Natural killer cell (primary cell): ENCODE results near the gene TMEM107. TPM values are rescaled to one million over a fixed set of nuclear protein-coding genes. Genes with fewer than 3 reads are reported as not detected.
A peak's percentile ranks its signal among the peaks of the same experiment; 100 is the strongest.
"Not testable (repeated sequence)": the region's sequence is repeated elsewhere in the genome, so short reads cannot be mapped to it uniquely, and the experiment has no call there.

Experiments used
- ATAC-seq, 3 donors: fragments of 150-1000 bp in 2 of 3; fragments of 200-7000 bp in 1 of 3; cut with Tn5 transposase; 1 replicate in 1 of 3; 2 replicates in 2 of 3; pipeline ENCODE4 v1.10.0; 2021; ENCODE audit warnings: mild to moderate bottlenecking in 2 of 3, moderate library complexity in 2 of 3
- DNase-seq, 2 donors: peaks; one replicate each; pipeline versions ENCODE4 v3.0.0 to v3.0.0-alpha.2; 2013 to 2021; ENCODE audit warnings: mixed read lengths in 1 of 2
- H3K27ac ChIP-seq: one replicate; pipeline ENCODE4 v1.5.1; 2013; ENCODE audit warnings: mild to moderate bottlenecking, low read length
- H3K27me3 ChIP-seq: one replicate; pipeline ENCODE4 v1.6.1; 2013; ENCODE audit warnings: low read length; ENCODE audit not compliant: control insufficient read depth, insufficient read depth
- H3K36me3 ChIP-seq: one replicate; pipeline ENCODE4 v1.6.1; 2013; ENCODE audit warnings: low read length; ENCODE audit not compliant: control insufficient read depth, insufficient read depth
- H3K4me1 ChIP-seq: one replicate; pipeline ENCODE4 v1.6.1; 2013; ENCODE audit warnings: low read length; ENCODE audit not compliant: control insufficient read depth, insufficient read depth
- H3K4me3 ChIP-seq: one replicate; pipeline ENCODE4 v1.5.1; 2013; ENCODE audit warnings: low read length
- H3K9me3 ChIP-seq: one replicate; pipeline ENCODE4 v1.6.1; 2013; ENCODE audit warnings: low read length; ENCODE audit not compliant: control insufficient read depth, insufficient read depth
- H3K27ac Mint-ChIP-seq, 2 donors: one replicate each; pipeline ENCODE4 v1.8.0; 2022; ENCODE audit warnings: mild to moderate bottlenecking in 2 of 2, mixed read lengths in 2 of 2, moderate library complexity in 1 of 2
- H3K27me3 Mint-ChIP-seq, 2 donors: one replicate each; pipeline ENCODE4 v1.8.0; 2022; ENCODE audit warnings: low read depth in 2 of 2, mixed read lengths in 2 of 2
- H3K36me3 Mint-ChIP-seq: one replicate; pipeline ENCODE4 v1.8.0; 2022; ENCODE audit warnings: mixed read lengths
- H3K4me1 Mint-ChIP-seq, 2 donors: one replicate each; pipeline ENCODE4 v1.8.0; 2022; ENCODE audit warnings: mixed read lengths in 2 of 2
- H3K4me3 Mint-ChIP-seq: one replicate; pipeline ENCODE4 v1.8.0; 2022; ENCODE audit warnings: mild to moderate bottlenecking, moderate library complexity, mixed read lengths
- H3K9me3 Mint-ChIP-seq, 2 donors: one replicate each; pipeline ENCODE4 v1.8.0; 2022; ENCODE audit warnings: mixed read lengths in 2 of 2
- WGBS: methylation state at CpG from one replicate; pipeline ENCODE4 v1.1.7; 2013; ENCODE audit warnings: missing lambda C conversion rate; ENCODE audit not compliant: insufficient coverage; 5-methylcytosine and 5-hydroxymethylcytosine counted together
- intact Hi-C: fragments of 100-400 bp; cut with micrococcal nuclease; formaldehyde crosslinking; loops from one replicate; pipeline ENCODE4 v1.14.2; 2022
- total RNA-seq, 4 donors: library from RNA; stranded (reverse); fragments of 120-200 nt in 1 of 4; gene quantifications; one replicate each; pipeline versions ENCODE4 v1.2.3 to v1.2.4, GENCODE V29; 2013 to 2022
- TF ChIP-seq, protein P1 (sequence below): fragments of 200-600 bp; IDR thresholded peaks from one replicate; pipeline ENCODE4 v1.8.0; 2022; ENCODE audit warnings: antibody characterized with exemption

Gene TMEM107
- total RNA-seq, 3 donors from 2014 or later (not counting 1 experiment from before 2014, with no cell fraction given), result 48.9 to 101 (median 96.1) TPM

DNA sequence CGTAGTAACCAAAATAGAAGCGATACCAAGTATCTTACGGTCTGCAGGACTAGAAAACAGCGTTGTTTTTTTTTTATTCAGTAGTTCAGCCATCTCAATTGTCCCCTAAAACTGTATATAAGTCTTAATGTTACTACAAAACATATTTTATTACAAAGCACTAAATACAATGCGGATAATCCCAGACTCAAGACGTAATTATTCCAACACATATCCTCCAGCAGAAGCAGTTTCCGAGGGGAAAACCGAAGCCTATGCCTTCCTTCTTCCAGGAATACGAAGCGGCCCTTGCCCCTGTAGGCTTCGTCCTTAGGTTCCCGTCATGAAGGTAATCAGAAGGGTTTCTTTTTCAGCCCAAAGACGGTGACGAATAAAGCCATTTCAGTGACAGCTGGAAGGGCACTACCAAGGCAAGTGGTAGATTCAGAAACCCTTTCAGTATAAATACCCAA is 2.3 kb downstream of the TMEM107 start:
- intact Hi-C loops, result loop anchor here (2.0 to 5.0 kb wide), 3 partner anchors 13 to 37 kb away; no protein-coding TSS in a partner anchor

DNA sequence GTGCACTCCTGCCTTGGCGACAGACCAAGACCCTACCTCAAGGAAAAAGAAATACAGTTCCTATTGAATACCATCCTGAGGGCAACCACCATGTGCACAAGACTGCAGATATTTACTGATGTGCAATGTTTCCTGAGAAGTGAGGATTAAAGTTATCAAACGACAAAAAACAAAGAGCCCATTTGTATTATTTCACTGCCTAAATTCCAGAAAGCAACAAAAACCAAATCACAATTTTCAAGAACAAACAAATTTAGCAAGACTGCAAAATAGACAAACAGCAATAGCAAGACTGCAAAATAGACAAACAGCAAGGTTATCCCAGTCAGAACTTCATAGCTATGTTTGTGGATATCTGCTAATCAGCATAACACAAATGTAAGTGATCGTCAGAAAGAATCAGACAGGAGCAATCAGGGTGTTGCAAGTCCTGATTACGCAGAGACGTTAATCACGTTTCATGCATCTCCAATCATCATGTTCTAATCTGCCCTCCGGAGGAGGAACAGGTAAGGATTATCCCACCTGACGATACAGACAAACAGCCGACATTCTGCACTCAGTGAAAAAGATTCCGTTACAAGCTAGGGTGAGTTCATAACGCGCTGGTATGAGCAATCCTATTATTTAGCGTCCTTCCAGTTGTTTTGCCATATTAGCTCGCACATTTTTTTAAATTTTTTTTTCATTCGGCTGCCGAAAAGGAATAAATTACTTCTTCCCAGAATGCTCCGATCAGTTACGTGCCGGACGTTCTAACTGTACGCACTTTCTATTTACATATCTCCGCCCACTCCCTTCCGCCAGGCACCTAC is 2.9 kb downstream of the TMEM107 start:
- intact Hi-C loops, result loop anchor here (2.0 to 5.0 kb wide), 3 partner anchors 14 to 36 kb away; no protein-coding TSS in a partner anchor
- H3K27ac ChIP-seq, result peak overlapping the region; percentile 98
- no peaks in the 10 kb centered on the region for H3K36me3 Mint-ChIP-seq
- no peaks in the 10 kb centered on the region for H3K36me3 ChIP-seq
- under 1% methylated on average over 22 of the region's 23 CpGs for WGBS
- H3K4me1 ChIP-seq, result peaks cover 47% of the 10 kb centered on the region
- peak overlapping the region; percentile 49 for H3K4me3 ChIP-seq
- peak overlapping the region; percentile 90 for H3K4me3 Mint-ChIP-seq
- TF ChIP-seq, protein P1, sequence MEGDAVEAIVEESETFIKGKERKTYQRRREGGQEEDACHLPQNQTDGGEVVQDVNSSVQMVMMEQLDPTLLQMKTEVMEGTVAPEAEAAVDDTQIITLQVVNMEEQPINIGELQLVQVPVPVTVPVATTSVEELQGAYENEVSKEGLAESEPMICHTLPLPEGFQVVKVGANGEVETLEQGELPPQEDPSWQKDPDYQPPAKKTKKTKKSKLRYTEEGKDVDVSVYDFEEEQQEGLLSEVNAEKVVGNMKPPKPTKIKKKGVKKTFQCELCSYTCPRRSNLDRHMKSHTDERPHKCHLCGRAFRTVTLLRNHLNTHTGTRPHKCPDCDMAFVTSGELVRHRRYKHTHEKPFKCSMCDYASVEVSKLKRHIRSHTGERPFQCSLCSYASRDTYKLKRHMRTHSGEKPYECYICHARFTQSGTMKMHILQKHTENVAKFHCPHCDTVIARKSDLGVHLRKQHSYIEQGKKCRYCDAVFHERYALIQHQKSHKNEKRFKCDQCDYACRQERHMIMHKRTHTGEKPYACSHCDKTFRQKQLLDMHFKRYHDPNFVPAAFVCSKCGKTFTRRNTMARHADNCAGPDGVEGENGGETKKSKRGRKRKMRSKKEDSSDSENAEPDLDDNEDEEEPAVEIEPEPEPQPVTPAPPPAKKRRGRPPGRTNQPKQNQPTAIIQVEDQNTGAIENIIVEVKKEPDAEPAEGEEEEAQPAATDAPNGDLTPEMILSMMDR, result no peak
- H3K27ac Mint-ChIP-seq, result peak overlapping the region; percentile 99
- H3K4me1 Mint-ChIP-seq, result peaks cover 34 to 43% of the 10 kb centered on the region in 2 donors
- H3K27me3 Mint-ChIP-seq, result no peaks in the 10 kb centered on the region
- no peaks in the 10 kb centered on the region for H3K9me3 Mint-ChIP-seq
- peak; percentile 57 to 96 for DNase-seq
- peak; percentile 81 to 92 (median 82) for ATAC-seq
- no peaks in the 10 kb centered on the region for H3K9me3 ChIP-seq
- no peaks in the 10 kb centered on the region for H3K27me3 ChIP-seq

More for the DNA sequence above, 2.3 kb downstream of the TMEM107 start:
- peak overlapping the region; percentile 90 for H3K4me3 Mint-ChIP-seq
- H3K4me1 Mint-ChIP-seq, result peaks cover 34 to 43% of the 10 kb centered on the region in 2 donors
- Histone ChIP-seq H3K9me3 (no peaks in the 10 kb centered on the region), H3K4me3 (peak overlapping the region; percentile 49), H3K36me3 (no peaks in the 10 kb centered on the region), H3K27ac (peak overlapping the region; percentile 98), H3K27me3 (no peaks in the 10 kb centered on the region), H3K4me1 (peaks cover 47% of the 10 kb centered on the region)
- no peaks in the 10 kb centered on the region for H3K9me3 Mint-ChIP-seq
- WGBS, result 21% methylated on average over 14 of the region's 14 CpGs
- no peaks in the 10 kb centered on the region for H3K36me3 Mint-ChIP-seq
- peak overlapping the region; percentile 99 for H3K27ac Mint-ChIP-seq
- no peak for ATAC-seq
- DNase-seq, result peak in 1 of 2 donors; percentile 32
- TF ChIP-seq, protein P1, result no peak
- H3K27me3 Mint-ChIP-seq, result no peaks in the 10 kb centered on the region

DNA sequence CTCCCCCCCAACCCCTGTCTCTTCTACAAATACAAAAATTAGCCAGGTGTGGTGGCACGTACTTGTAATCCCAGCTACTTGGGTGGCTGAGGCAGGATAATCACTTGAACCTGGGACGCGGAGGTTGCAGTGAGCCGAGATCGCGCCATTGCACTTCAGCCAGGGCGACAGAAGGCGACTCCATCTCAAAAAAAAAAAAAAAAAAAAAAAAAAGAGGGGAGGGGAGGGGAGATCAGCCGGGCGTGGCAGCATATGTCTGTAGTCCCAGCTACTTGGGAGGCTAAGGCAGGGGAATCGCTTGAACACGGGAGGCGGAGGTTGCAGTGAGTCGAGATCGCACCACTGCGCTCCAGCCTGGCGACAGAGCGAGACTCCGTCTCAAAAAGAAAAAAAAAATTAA is 6.0 kb downstream of the TMEM107 start:
- 97% methylated on average over 18 of the region's 19 CpGs for WGBS
- H3K9me3 ChIP-seq, DNase-seq, H3K27ac ChIP-seq, H3K4me3 Mint-ChIP-seq, H3K27me3 Mint-ChIP-seq, ATAC-seq, H3K36me3 ChIP-seq, H3K27me3 ChIP-seq, H3K36me3 Mint-ChIP-seq, H3K9me3 Mint-ChIP-seq, H3K4me3 ChIP-seq, H3K27ac Mint-ChIP-seq: not testable (repeated sequence)
- H3K4me1 Mint-ChIP-seq, result peaks cover 24 to 28% of the 10 kb centered on the region in 2 donors
- intact Hi-C loops, result loop anchor here (5.0 kb wide), 1 partner anchor 33 kb away; no protein-coding TSS in a partner anchor
- peaks cover 31% of the 10 kb centered on the region for H3K4me1 ChIP-seq

- ATAC-seq (no peak), DNase-seq (no peak)
- Mint-ChIP-seq H3K27ac (no peak overlapping the region), H3K36me3 (no peaks in the 10 kb centered on the region), H3K9me3 (no peaks in the 10 kb centered on the region), H3K27me3 (no peaks in the 10 kb centered on the region), H3K4me1 (peaks cover 21 to 28% of the 10 kb centered on the region in 2 donors), H3K4me3 (no peak overlapping the region)
- no peaks in the 10 kb centered on the region for H3K36me3 ChIP-seq
- no peak overlapping the region for H3K4me3 ChIP-seq
- no peaks in the 10 kb centered on the region for H3K27me3 ChIP-seq
- no peak overlapping the region for H3K27ac ChIP-seq
- WGBS, result 92% methylated on average over 3 of the region's 3 CpGs
- no peaks in the 10 kb centered on the region for H3K9me3 ChIP-seq
- H3K4me1 ChIP-seq, result peaks cover 34% of the 10 kb centered on the region
- intact Hi-C loops, result no loop called here
- TF ChIP-seq, protein P1, result no peak
Measured at GRCh38 chr17:8167526-8167925, 8.7 kb downstream of the TMEM107 start.
